Esophagus (tissue), 2 donors: ENCODE results near the gene MYBPC2. TPM values are rescaled to one million over a fixed set of nuclear protein-coding genes. Genes with fewer than 3 reads are reported as not detected.
"Not testable (repeated sequence)": the region's sequence is repeated elsewhere in the genome, so short reads cannot be mapped to it uniquely, and the experiment has no call there.

Experiments used
- H3K27ac ChIP-seq, 2 donors: one replicate each; pipeline ENCODE4 v1.5.1; 2013; ENCODE audit warnings: low read depth in 2 of 2, mild to moderate bottlenecking in 2 of 2, inconsistent platforms in 1 of 2, low read length in 1 of 2, moderate library complexity in 1 of 2
- H3K27me3 ChIP-seq, 2 donors: one replicate each; pipeline ENCODE4 v1.6.1; 2013; ENCODE audit warnings: low read length in 2 of 2, control low read depth in 1 of 2, mild to moderate bottlenecking in 1 of 2; ENCODE audit not compliant: insufficient read depth in 2 of 2, control insufficient read depth in 1 of 2
- H3K36me3 ChIP-seq, 2 donors: one replicate each; pipeline ENCODE4 v1.6.1; 2013; ENCODE audit warnings: low read length in 1 of 2; ENCODE audit not compliant: control insufficient read depth in 2 of 2, insufficient read depth in 2 of 2
- H3K4me1 ChIP-seq, 2 donors: one replicate each; pipeline ENCODE4 v1.6.1; 2013; ENCODE audit warnings: low read length in 1 of 2; ENCODE audit not compliant: control insufficient read depth in 2 of 2, insufficient read depth in 2 of 2
- H3K4me3 ChIP-seq, 2 donors: one replicate each; pipeline ENCODE4 v1.5.1; 2013; ENCODE audit warnings: low read length in 2 of 2, mild to moderate bottlenecking in 2 of 2, low read depth in 1 of 2, moderate library complexity in 1 of 2
- H3K9me3 ChIP-seq, 2 donors: one replicate each; pipeline ENCODE4 v1.6.1; 2013; ENCODE audit warnings: mild to moderate bottlenecking in 2 of 2, low read depth in 1 of 2, low read length in 1 of 2, moderate library complexity in 1 of 2; ENCODE audit not compliant: control insufficient read depth in 2 of 2, insufficient read depth in 1 of 2
- WGBS, 2 donors: extraction: QIAGEN DNeasy Blood & Tissue Kit; methylation state at CpG; one replicate each; pipeline ENCODE4 v1.1.7; 2013; 5-methylcytosine and 5-hydroxymethylcytosine counted together
- polyA plus RNA-seq, 2 donors: library from polyadenylated mRNA; stranded (reverse); fragments of 200-250 nt; gene quantifications; one replicate each; pipeline ENCODE4 v1.2.3, GENCODE V29; 2013
- donor health status: healthy with polysubstance abuse.
- donor health status: Bipolar disorder and iron deficiency.

MYBPC2 gene
- polyA plus RNA-seq, result under 1 TPM in 1 of 2 donors, not detected in 1; 0.12 TPM

DNA sequence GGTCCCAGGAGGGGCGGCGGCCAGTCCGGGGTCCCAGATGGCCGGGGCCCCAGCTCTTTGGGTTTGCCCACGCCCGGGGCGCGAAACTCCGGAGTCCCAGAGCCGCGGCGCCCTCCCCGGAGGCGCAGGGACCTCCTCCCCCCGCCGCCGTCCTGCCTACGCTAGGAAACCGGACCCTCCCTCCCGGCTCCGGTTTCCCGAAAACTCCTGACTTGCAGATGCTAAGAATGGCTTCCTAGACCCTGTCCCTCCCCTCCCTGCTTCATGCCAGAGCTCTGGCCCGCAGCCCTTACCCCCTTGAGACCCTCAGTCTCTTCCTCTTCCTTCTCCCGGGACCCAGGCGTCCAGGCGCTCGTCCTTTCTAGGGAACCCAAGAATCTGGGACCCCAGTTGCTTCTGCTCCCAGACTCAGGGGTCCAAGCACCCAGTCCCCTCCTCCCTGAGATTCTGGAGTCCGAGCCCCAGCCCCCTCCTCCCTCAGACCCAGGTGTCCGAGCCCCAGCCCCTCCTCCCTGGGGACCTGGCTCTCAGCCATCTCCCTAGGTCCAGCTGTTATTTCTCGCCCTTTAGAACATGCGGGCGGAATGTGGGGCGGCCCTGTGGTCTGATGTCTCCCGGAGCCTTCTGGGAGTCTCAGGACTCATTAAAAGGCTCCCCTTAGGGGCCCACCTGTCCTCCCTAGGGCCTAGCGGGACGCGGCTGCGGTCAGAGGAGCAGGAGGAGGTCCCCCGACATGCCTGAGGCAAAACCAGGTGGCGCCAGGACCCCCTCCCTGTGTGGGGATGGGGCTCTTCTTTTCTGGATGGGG, at the start of gene MYBPC2:
Gene MYBPC2 (plus strand): TSS at position 672 of the 808 bp plus-strand sequence. CDS start 62 bp downstream, at position 734.
- Histone ChIP-seq H3K9me3 (no peaks in the 10 kb centered on the region), H3K4me1 (peaks cover 0 to 4% of the 10 kb centered on the region in 2 donors), H3K27ac (peak within 1 kb of the TSS; percentile 62 to 68), H3K27me3 (no peaks in the 10 kb centered on the region), H3K4me3 (peak within 1 kb of the TSS; percentile 56 to 62), H3K36me3 (no peaks in the 10 kb centered on the region)
- 4% methylated on average over 34 to 40 of the region's 40 CpGs for WGBS, 2 donors

DNA sequence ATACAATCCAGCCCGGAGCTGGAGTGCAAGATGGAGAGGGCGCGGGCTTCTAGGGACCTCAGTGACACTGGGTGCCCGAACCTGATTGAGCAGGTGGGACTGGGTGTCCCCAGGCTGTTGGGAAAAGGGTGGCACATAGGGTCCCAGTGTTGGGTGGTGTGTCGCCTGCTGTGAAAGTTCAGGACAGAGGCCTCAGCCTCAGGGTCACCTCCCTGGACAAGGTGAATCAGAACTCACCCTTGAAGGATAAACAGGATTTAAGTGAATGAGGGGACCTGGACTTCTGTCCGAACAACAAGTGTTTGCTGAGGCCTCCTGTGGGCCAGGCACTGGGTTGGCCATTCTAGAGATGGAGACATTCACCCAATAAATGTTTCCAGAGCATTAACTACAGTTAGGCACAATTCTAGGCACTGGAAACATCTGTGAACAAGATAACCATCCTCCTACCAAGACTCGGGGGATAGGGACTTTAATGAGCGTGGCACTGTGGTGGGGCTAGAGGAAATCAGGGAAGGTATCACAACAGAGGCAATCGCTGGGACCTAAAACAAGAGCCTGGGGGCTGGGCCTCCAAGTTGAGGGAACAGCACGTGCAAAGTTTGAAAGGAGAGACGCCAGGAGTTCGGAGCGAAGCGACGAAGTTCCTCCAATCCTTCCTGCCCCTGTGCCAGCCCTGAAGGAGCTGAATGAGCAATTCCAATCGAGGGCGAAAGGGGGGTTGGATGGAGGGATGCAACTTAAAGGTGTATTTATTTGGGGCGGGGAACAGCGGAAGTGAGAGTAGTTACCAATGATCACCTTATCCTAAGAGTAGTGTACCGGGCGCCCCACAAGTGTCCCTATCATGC, 49.5 kb upstream of the MYBPC2 start:
- H3K4me1 ChIP-seq, result no peaks in the 10 kb centered on the region
- H3K36me3 ChIP-seq, result peaks cover 12 to 46% of the 10 kb centered on the region in 2 donors
- H3K27me3 ChIP-seq, result no peaks in the 10 kb centered on the region
- H3K27ac ChIP-seq, result peak overlapping the region; percentile 84 to 93
- no peaks in the 10 kb centered on the region for H3K9me3 ChIP-seq
- 43 to 50% methylated on average over 21 of the region's 21 CpGs for WGBS, 2 donors
- peak overlapping the region; percentile 43 to 60 for H3K4me3 ChIP-seq

DNA sequence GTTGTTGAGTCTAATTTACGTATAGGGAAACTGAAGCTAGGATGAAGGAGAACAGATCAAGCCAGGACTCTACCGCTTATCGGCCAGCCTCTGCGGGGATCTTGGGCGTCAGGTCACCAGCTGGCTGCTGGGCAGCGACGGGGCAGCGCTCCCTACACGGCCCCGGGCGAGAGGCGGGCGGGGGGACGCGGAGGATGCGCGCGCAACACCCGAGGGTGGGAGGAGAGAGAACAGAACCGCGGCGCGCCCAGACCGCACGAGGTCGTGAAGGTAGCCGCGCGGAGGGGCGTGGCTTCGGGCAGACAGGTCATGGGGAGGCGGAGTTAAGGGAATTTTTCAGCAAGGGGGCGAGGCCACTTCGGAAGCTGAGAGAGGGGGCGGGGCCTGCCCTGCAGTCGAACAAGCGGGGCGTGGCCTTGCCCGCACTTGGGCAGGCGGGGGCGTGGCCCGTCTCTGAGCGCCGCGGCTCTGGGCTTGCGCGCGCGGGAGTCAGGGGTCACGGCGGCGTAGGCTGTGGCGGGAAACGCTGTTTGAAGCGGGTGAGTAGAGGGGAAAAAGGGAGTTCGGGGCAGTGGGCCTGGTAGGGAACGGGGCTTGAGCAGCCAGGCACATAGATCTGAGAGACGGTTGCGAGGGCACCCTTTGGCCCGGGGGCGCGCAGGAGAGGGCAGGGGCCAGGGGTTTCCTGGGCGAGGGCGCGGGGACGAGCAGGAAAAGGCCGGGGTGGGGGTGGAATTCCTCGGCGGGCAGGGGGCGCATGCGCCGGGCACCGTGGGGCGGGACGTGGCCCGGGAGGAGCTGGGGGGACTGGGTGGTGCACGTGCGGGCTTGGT, 48.6 kb upstream of the MYBPC2 start, which contains the start of gene POLD1:
Gene POLD1 (plus strand): TSS at position 496 of the 833 bp plus-strand sequence. CDS start 14,505 bp downstream, outside the sequence.
- Histone ChIP-seq H3K4me1 (no peaks in the 10 kb centered on the region), H3K27ac (peak within 1 kb of the TSS; percentile 84 to 93), H3K27me3 (no peaks in the 10 kb centered on the region), H3K36me3 (peaks cover 12 to 38% of the 10 kb centered on the region in 2 donors), H3K9me3 (no peaks in the 10 kb centered on the region), H3K4me3 (peak within 1 kb of the TSS; percentile 60 to 66)
- WGBS, 2 donors, result 1% methylated on average over 72 to 78 of the region's 78 CpGs

DNA sequence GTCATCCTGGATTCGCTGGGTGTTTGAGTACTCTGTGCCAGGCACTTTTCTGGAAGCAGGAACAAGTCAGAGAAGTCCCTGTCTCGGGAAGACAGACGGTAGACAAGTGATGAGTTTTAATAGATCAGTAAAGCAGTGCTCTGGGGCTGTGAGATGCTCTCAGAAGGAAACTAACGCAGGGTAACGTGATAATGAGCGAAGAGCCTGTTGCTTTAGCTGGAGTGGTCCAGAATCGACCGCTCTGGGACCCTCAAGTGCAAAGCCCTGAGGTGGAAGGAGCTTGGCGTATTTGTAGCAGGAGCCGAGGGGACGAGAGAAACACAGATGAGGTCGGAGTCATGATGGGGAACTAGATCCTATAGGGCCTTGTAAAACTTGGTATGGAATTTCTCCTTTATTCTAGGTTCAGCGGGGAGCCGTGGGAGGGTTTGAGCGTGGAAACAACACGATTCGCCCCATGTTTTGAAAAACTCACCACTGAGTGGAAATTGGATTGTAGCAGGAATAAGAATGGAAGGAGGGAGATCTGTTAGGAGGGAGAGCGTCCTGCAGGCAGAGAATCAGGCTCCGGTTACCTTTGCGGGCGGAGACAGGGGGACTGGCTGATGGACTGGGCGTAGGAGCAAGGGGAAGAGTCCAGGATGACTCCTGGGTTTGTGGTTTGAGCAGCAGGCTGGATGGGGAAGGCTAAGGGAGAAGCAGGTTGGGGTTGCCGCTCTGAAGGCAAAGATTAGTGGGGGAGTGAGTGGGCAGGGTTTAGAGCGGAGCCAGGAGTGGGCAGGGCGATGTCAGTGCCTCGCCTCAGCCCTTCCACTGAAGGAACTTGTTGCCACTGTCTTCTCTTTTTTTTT, 47.8 kb upstream of the MYBPC2 start:
- H3K36me3 ChIP-seq, result peaks cover 7 to 31% of the 10 kb centered on the region in 2 donors
- H3K9me3 ChIP-seq, result no peaks in the 10 kb centered on the region
- H3K4me3 ChIP-seq, result peak overlapping the region; percentile 60 to 66
- no peaks in the 10 kb centered on the region for H3K4me1 ChIP-seq
- no peaks in the 10 kb centered on the region for H3K27me3 ChIP-seq
- H3K27ac ChIP-seq, result peak overlapping the region; percentile 56 to 85
- 10 to 14% methylated on average over 26 of the region's 26 CpGs for WGBS, 2 donors

DNA sequence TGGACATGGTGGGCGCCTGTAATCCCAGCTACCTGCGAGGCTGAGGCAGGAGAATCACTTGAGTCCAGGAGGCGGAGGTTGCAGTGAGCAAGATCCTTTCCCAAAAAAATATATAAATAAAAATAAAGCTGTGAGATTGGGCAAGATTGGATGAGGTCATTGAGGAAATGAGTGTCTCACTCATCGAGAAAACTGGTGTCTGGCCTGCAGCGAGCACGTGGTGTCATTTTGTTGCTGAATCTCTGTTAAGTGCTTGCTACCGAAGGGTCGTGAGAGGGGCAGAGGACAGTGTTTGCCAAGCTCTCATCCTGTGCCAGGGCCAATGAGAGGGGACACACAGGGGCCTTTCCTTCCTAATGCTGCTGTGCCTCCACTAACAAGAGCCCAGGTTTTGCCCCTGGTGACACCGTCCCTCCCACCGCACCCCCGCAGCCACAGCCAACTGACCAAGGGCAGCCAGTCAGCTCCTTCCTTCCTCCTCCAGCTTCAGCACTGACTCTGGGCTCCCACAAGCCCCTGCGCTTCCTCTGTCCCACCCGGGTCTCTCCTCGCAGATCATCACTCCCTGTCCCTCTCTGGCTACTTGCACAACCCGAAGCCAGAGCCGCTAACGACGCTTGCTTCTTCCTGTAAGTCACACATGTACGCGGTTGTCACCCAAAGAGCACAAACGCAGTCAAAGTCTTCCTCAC, 45.4 kb upstream of the MYBPC2 start:
- H3K36me3 ChIP-seq, result peaks cover 0 to 9% of the 10 kb centered on the region in 2 donors
- no peaks in the 10 kb centered on the region for H3K9me3 ChIP-seq
- H3K27ac ChIP-seq, result no peak overlapping the region
- H3K4me1 ChIP-seq, result no peaks in the 10 kb centered on the region
- no peaks in the 10 kb centered on the region for H3K27me3 ChIP-seq
- WGBS, 2 donors, result 87 to 90% methylated on average over 21 of the region's 21 CpGs
- no peak overlapping the region for H3K4me3 ChIP-seq

DNA sequence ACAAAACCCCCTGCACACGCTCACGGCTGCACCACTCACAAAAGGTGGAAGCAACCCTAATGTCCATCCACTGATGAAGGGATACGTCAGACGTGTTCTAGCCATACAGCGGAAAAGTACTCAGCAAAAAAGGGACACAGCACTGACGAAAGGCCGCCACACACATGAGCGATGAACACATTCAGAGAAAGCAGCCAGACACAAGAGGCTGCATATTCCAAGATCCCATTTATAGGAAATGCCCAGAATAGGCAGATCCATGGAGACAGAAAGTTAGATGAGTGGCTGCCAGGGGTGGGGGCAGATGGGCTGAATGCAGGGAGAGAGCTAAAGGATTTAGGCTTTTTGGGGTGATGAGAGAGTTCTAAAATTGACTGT, 44.8 kb upstream of the MYBPC2 start:
- Histone ChIP-seq H3K27ac (no peak overlapping the region), H3K9me3 (no peaks in the 10 kb centered on the region), H3K4me1 (no peaks in the 10 kb centered on the region), H3K36me3 (peaks cover 0 to 6% of the 10 kb centered on the region in 2 donors), H3K27me3 (no peaks in the 10 kb centered on the region), H3K4me3 (no peak overlapping the region)
- 94 to 97% methylated on average over 8 of the region's 8 CpGs for WGBS, 2 donors

DNA sequence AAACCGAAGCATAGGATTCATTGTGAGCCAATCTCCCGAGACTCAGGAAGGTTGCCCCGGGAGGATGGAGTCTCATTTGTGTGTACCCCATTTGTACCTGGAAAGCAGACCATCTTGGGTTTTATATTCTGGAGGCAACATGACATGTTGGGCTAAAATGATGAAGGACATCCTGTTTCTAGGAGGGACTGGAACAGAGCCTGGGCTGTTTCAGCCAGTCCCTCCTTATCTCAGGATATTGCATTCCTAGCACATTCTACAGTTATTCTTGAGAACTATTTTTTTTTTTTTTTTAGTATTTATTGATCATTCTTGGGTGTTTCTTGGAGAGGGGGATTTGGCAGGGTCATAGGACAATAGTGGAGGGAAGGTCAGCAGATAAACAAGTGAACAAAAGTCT, 42.4 kb upstream of the MYBPC2 start:
- H3K36me3 ChIP-seq, H3K27me3 ChIP-seq, H3K4me3 ChIP-seq, H3K27ac ChIP-seq, H3K9me3 ChIP-seq, H3K4me1 ChIP-seq: not testable (repeated sequence)
- WGBS, 2 donors, result 92 to 93% methylated on average over 3 of the region's 3 CpGs

DNA sequence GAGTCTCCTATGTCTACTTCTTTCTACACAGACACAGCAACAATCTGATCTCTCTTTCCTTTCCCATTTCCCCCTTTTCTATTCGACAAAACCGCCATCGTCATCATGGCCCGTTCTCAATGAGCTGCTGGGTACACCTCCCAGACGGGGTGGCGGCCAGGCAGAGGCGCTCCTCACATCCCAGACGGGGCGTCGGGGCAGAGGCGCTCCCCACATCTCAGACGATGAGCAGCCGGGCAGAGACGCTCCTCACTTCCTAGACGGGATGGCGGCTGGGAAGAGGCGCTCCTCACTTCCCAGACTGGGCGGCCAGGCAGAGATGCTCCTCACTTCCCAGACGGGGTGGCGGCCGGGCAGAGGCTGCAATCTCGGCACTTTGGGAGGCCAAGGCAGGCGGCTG, 41.7 kb upstream of the MYBPC2 start:
- H3K36me3 ChIP-seq, H3K4me1 ChIP-seq, H3K27me3 ChIP-seq, H3K4me3 ChIP-seq, H3K9me3 ChIP-seq, H3K27ac ChIP-seq: not testable (repeated sequence)
- 98 to 99% methylated on average over 18 to 22 of the region's 23 CpGs for WGBS, 2 donors
